Kidney (tissue), 14 donors: ENCODE measurements around the gene ANKS1B. TPM values are rescaled to one million over a fixed set of nuclear protein-coding genes. Genes with fewer than 3 reads are reported as not detected.

Experiments
- DNase-seq, 5 donors: peaks; one replicate each; pipeline ENCODE4 v3.0.0-alpha.2; 2013 to 2020
- FAIRE-seq: peaks from 2 replicates; lab custom pipeline; 2012; peaks lifted over from hg19 to GRCh38; lab: Jason Lieb, UNC
- H3K27ac ChIP-seq, 2 donors: one replicate each; pipeline ENCODE4 v1.7.0; 2013; ENCODE audit warnings: low read depth in 2 of 2, low read length in 2 of 2, inconsistent platforms in 1 of 2
- H3K27me3 ChIP-seq: one replicate; pipeline ENCODE4 v1.7.1; 2013; ENCODE audit warnings: low read length, inconsistent platforms; ENCODE audit not compliant: control insufficient read depth, insufficient read depth
- H3K36me3 ChIP-seq, 3 donors: one replicate each; pipeline versions ENCODE4 v1.7.0 to v1.7.1; 2013; ENCODE audit warnings: low read length in 3 of 3, control low read depth in 1 of 3, inconsistent platforms in 1 of 3; ENCODE audit not compliant: insufficient read depth in 3 of 3, control insufficient read depth in 2 of 3
- H3K4me1 ChIP-seq, 3 donors: one replicate each; pipeline versions ENCODE4 v1.7.0 to v1.7.1; 2013; ENCODE audit warnings: low read length in 3 of 3, inconsistent platforms in 1 of 3, low read depth in 1 of 3; ENCODE audit not compliant: control insufficient read depth in 2 of 3, insufficient read depth in 2 of 3
- H3K4me3 ChIP-seq, 3 donors: one replicate each; pipeline versions ENCODE4 v1.7.0 to v1.8.1; 2013; ENCODE audit warnings: low read length in 3 of 3, control low read depth in 1 of 3, inconsistent platforms in 1 of 3
- H3K9ac ChIP-seq, 3 donors: one replicate each; pipeline versions ENCODE4 v1.7.0 to v1.7.1; 2013; ENCODE audit warnings: low read length in 3 of 3, control low read depth in 1 of 3, inconsistent platforms in 1 of 3
- H3K9me3 ChIP-seq, 3 donors: one replicate each; pipeline versions ENCODE4 v1.7.0 to v1.7.1; 2013; ENCODE audit warnings: low read length in 3 of 3, control low read depth in 1 of 3, inconsistent platforms in 1 of 3; ENCODE audit not compliant: control insufficient read depth in 2 of 3, insufficient read depth in 1 of 3
- intact Hi-C: fragments of 100-400 bp; cut with DNase I; formaldehyde crosslinking; loops from one replicate; pipeline ENCODE4 v1.11.1; 2022
- polyA plus RNA-seq: library from polyadenylated mRNA; stranded (reverse); fragments of 350-450 nt; fragmentation: Illumina TruSeq; extraction: RNeasy Lipid Tissue Mini Kit (QIAGEN cat#74804); gene quantifications from one replicate; pipeline ENCODE4 v1.2.3, GENCODE V29; 2014; ENCODE audit warnings: low read depth, low replicate concordance; ENCODE audit not compliant: insufficient read depth
- total RNA-seq: library from RNA; stranded (reverse); fragmentation: NEBNext Ultra II Directional; extraction: Animal tissue kit (Norgen Biotek cat#: 25700); gene quantifications from one replicate; pipeline ENCODE4 v1.2.1, GENCODE V29; 2021
- TF ChIP-seq, protein P1 (sequence below): IDR thresholded peaks from 3 replicates; pipeline ENCODE4 v1.5.1; 2012; ENCODE audit warnings: mild to moderate bottlenecking, moderate library complexity, borderline replicate concordance; ENCODE audit not compliant: insufficient read depth; ENCODE audit errors: extremely low read depth
- donor health status: control.
- donor health status: control.
- donor health status: control.
- donor health status: control.
- donor health status: control.
- donor health status: DM: yes; HTN: yes; CAD: no.
- donor health status: Normal renal cell carcinoma (clear cell type).

The ANKS1B gene
- total and polyA plus RNA-seq, 2 donors from 2014 or later, result 1.7 to 5.8 TPM

- DNase-seq (no peak), FAIRE-seq (no peak)
- Histone ChIP-seq H3K9me3 (no peaks in the 10 kb centered on the region), H3K4me1 (no peaks in the 10 kb centered on the region), H3K4me3 (no peak overlapping the region), H3K9ac (no peak overlapping the region), H3K27me3 (no peaks in the 10 kb centered on the region), H3K27ac (no peak overlapping the region), H3K36me3 (no peaks in the 10 kb centered on the region)
- TF ChIP-seq, protein P1, sequence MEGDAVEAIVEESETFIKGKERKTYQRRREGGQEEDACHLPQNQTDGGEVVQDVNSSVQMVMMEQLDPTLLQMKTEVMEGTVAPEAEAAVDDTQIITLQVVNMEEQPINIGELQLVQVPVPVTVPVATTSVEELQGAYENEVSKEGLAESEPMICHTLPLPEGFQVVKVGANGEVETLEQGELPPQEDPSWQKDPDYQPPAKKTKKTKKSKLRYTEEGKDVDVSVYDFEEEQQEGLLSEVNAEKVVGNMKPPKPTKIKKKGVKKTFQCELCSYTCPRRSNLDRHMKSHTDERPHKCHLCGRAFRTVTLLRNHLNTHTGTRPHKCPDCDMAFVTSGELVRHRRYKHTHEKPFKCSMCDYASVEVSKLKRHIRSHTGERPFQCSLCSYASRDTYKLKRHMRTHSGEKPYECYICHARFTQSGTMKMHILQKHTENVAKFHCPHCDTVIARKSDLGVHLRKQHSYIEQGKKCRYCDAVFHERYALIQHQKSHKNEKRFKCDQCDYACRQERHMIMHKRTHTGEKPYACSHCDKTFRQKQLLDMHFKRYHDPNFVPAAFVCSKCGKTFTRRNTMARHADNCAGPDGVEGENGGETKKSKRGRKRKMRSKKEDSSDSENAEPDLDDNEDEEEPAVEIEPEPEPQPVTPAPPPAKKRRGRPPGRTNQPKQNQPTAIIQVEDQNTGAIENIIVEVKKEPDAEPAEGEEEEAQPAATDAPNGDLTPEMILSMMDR, result no peak
- intact Hi-C loops, result no loop called here
Measured at GRCh38 chr12:98870504-98870903, 1114.2 kb downstream of the ANKS1B start.

- DNase-seq (no peak), FAIRE-seq (no peak)
- no peaks in the 10 kb centered on the region for H3K4me1 ChIP-seq
- intact Hi-C loops, result no loop called here
- no peak overlapping the region for H3K4me3 ChIP-seq
- H3K36me3 ChIP-seq, result no peaks in the 10 kb centered on the region
- no peaks in the 10 kb centered on the region for H3K27me3 ChIP-seq
- no peak overlapping the region for H3K9ac ChIP-seq
- TF ChIP-seq, protein P1, result no peak
- no peak overlapping the region for H3K27ac ChIP-seq
- no peaks in the 10 kb centered on the region for H3K9me3 ChIP-seq
Measured at GRCh38 chr12:98869886-98870503, 1114.7 kb downstream of the ANKS1B start.

DNA sequence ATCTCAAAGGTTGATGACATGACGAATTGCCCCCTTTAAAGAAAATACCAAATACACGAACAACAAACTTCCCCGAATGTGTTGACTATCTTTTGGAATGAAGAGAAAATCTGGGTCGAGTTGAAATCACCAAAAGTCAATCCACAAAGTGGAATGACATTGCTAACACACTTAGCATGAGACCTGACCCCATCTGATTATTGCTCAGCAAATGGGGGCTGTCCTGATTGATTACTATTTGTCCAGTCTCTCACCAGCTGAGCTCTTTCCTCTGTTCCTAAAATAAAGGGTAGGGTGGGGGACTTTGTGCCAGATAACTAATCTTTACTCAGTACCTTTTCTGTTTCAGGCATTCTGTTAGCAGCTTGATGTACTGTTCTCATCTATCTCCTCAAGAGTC lies 1116.2 kb downstream of the ANKS1B start:
- no peak for FAIRE-seq
- TF ChIP-seq, protein P1, result no peak

GRCh38 chr12:98868076-98868475 lies 1116.7 kb downstream of the ANKS1B start:
- Histone ChIP-seq H3K4me3 (no peak overlapping the region), H3K27ac (no peak overlapping the region), H3K9ac (no peak overlapping the region), H3K36me3 (no peaks in the 10 kb centered on the region), H3K4me1 (no peaks in the 10 kb centered on the region), H3K9me3 (no peaks in the 10 kb centered on the region), H3K27me3 (no peaks in the 10 kb centered on the region)
- intact Hi-C loops, result no loop called here
- TF ChIP-seq, protein P1, result no peak
- FAIRE-seq (no peak), DNase-seq (no peak)

More for the DNA sequence above, 1116.2 kb downstream of the ANKS1B start:
- Histone ChIP-seq H3K9me3 (no peaks in the 10 kb centered on the region), H3K27ac (no peak overlapping the region), H3K4me3 (no peak overlapping the region), H3K4me1 (no peaks in the 10 kb centered on the region), H3K36me3 (no peaks in the 10 kb centered on the region), H3K9ac (no peak overlapping the region), H3K27me3 (no peaks in the 10 kb centered on the region)
- no peak for DNase-seq
- intact Hi-C loops, result no loop called here
